Erythroblast (primary cell): ENCODE data around the gene CDC25B.
A peak's percentile ranks its signal among the peaks of the same experiment; 100 is the strongest.

ENCODE experiments used
- DNase-seq, 2 experiments: peaks; one replicate each; lab custom pipeline; 2025; lab: John Stamatoyannopoulos, UW
- GATA1 ChIP-seq: IDR thresholded peaks from 2 replicates; pipeline ENCODE4 v1.6.1; 2011; ENCODE audit warnings: low read depth, mild to moderate bottlenecking, control low read depth, low read length, moderate library complexity
- POLR2A ChIP-seq: IDR thresholded peaks from 2 replicates; pipeline ENCODE4 v1.6.1; 2011; ENCODE audit warnings: mild to moderate bottlenecking, low read length

Gene CDC25B

GRCh38 chr20:3768342-3769130, 27.6 kb upstream of the CDC25B start:
- no peak for TF ChIP-seq POLR2A
- TF ChIP-seq GATA1, result no peak
- peak; percentile 83 for DNase-seq

DNA sequence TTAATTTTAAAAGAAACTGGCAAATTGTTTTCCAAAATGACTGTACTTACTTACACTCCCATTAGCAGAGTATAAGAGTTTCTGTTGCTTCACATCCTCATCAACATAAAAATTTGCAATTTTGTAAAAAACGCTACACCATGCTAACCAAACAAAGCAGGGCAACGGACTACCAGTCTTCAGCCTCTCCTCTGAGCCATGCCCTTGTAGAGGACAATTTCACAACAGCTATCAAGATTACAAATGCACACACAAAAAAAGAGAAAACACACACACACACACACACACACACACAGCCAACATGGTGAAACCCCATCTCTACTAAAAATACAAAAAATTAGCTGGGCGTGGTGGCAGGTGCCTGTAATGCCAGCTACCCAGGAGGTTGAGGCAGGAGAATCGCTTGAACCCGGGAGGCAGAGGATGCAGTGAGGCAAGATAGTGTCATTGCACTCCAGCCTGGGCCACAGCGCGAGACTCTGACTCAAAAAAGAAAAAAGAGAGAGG, 24.5 kb upstream of the CDC25B start:
- no peak for DNase-seq
- TF ChIP-seq POLR2A (no peak), GATA1 (no peak)

GRCh38 chr20:3775457-3776108, 20.5 kb upstream of the CDC25B start:
- no peak for DNase-seq
- no peak for TF ChIP-seq GATA1
- no peak for TF ChIP-seq POLR2A

DNA sequence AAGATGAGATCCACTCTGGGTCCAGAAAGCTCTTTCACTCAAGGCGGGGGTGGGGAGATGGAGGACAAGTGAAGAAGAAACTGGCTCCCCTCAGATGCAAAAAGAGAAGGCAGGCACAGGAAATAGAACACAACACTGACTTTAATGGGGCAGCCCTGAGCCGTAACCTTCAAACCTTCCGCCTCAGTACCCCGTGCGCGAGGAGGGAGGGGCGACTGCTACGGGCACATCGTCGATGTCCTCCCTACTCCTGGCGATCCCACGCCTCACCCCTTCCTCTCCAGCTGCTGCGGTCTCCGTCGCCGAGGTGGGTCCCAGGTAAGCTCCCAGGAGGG, 18.8 kb upstream of the CDC25B start:
- no peak for DNase-seq
- no peak for TF ChIP-seq POLR2A

- TF ChIP-seq POLR2A, result no peak
- TF ChIP-seq GATA1, result no peak
- peak; percentile 25 to 41 for DNase-seq
Observed at GRCh38 chr20:3777716-3778629, 18.1 kb upstream of the CDC25B start.

GRCh38 chr20:3778976-3779375, 17.1 kb upstream of the CDC25B start:
- no peak for DNase-seq
- TF ChIP-seq POLR2A (no peak), GATA1 (no peak)

- peak; percentile 87 to 89 for DNase-seq
- TF ChIP-seq POLR2A, result no peak
- TF ChIP-seq GATA1, result no peak
Observed at GRCh38 chr20:3781153-3781910, 14.8 kb upstream of the CDC25B start, which contains the start of gene SPEF1. TSS of gene SPEF1 (minus strand) at chr20:3781448. CDS start at chr20:3781287, 161 bp downstream.

DNA sequence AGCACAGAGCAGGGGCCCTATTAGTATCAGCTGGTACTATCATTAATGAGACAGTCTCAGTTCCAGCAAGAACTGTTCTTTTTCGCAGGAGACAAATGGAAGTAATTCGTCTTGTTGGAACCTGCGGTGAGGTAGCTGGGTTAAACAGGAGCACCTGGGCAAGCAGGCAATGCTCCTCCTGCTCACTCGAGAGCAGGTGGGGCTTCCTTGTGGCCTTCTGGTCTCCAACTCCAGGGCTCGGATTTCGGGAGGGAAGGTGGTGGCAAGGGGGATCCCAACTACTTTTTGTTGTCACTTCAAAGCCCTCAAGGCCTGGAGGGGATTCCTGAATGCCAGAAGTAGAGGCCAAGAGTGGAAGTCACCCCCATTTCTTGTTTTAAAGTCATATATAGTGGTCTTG, 13.5 kb upstream of the CDC25B start:
- TF ChIP-seq POLR2A, result no peak
- TF ChIP-seq GATA1, result no peak
- no peak for DNase-seq

DNA sequence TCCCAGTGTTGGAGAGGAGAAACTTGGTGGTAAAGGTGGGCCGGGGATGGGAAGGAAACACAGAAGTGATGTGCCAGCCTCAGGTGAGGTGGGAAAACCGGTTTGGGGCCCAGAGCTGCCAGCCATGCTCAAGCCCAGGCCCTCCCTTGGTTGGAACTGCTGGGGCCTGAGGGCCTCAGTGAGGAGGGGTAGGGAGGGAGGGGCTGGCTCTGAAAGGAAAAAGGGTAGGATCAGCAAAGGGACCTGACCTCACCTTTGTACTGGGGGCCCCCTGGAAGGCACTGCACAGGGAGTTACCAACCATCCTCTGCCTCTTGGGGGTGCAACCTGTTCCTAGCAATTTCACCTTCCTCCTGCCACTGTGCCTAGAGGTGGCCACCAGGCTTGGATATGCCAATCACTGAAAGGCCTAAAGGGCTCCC, 13.0 kb upstream of the CDC25B start:
- TF ChIP-seq POLR2A, result peak; percentile 21
- no peak for TF ChIP-seq GATA1
- DNase-seq, result no peak

GRCh38 chr20:3783511-3784195, 12.5 kb upstream of the CDC25B start:
- TF ChIP-seq POLR2A (peak; percentile 6), GATA1 (no peak)
- DNase-seq, result no peak

GRCh38 chr20:3784216-3784853, 11.8 kb upstream of the CDC25B start:
- DNase-seq, result no peak
- TF ChIP-seq GATA1, result no peak
- TF ChIP-seq POLR2A, result no peak

DNA sequence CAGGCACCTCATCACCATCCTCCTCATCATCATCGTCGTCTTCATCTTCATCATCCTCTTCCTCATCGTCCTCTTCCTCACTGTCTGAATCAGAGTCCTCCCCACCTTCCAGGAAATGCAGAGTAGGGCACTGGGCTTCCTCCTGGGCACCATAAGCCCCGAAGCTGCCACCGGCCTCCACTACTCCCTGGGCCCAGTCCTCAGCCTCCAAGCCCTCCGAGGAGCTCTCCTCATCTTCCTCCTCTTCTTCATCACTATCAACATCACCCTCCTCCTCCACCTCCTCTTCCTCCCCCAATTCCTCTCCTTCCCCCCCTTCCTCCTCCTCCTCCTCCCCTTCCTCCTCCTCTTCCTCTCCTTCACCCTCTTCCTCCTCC, 11.3 kb upstream of the CDC25B start:
- DNase-seq, result no peak
- TF ChIP-seq POLR2A (no peak), GATA1 (no peak)
